PC-3 (cell line): ENCODE results near the gene CHST8. TPM values are rescaled to one million over a fixed set of nuclear protein-coding genes. Genes with fewer than 3 reads are reported as not detected.

Experiments used
- ATAC-seq: fragments of 200-7000 bp; cut with Tn5 transposase; 2 replicates; pipeline ENCODE4 v1.9.1; 2020; ENCODE audit warnings: mild to moderate bottlenecking, moderate library complexity
- BruUV-seq: library from RNA; stranded (reverse); fragments of 400-500 nt; replicated peaks from 2 replicates; lab custom pipeline; 2021; lab: Mats Ljungman, UMichigan
- CTCF ChIA-PET: fragments of 300-600 bp; sonication (Branson Sonifier 250); formaldehyde crosslinking; loops from one replicate; lab custom pipeline; 2022; ENCODE audit warnings: antibody characterized with exemption; lab: Charles Lee
- POLR2A ChIA-PET: fragments of 300-600 bp; sonication (Branson Sonifier 250); formaldehyde crosslinking; loops from one replicate; lab custom pipeline; 2022; ENCODE audit warnings: antibody characterized with exemption; ENCODE audit not compliant: unreplicated experiment; lab: Charles Lee
- DNase-seq: peaks from one replicate; pipeline ENCODE4 v3.0.0-alpha.2; 2015
- H2AFZ ChIP-seq: fragments of 300-600 bp; sonication (generic); 2 replicates; pipeline ENCODE4 v1.6.0; 2016; ENCODE audit warnings: antibody characterized with exemption, low read length
- H3F3A ChIP-seq: fragments of 300-600 bp; sonication (generic); one replicate; pipeline ENCODE4 v1.6.0; 2017; ENCODE audit warnings: antibody characterized with exemption, low read length, control low read depth, mild to moderate bottlenecking; ENCODE audit not compliant: unreplicated experiment
- H3K27ac ChIP-seq: fragments of 300-600 bp; sonication (generic); 2 replicates; pipeline ENCODE4 v1.5.1; 2016; ENCODE audit warnings: mild to moderate bottlenecking, low read length
- H3K27me3 ChIP-seq: fragments of 300-600 bp; sonication (generic); 2 replicates; pipeline ENCODE4 v1.6.1; 2016; ENCODE audit warnings: low read length, mixed read lengths
- H3K36me3 ChIP-seq: fragments of 300-600 bp; sonication (generic); 2 replicates; pipeline ENCODE4 v1.6.1; 2016; ENCODE audit warnings: low read depth, mixed run types, low read length, mixed read lengths
- H3K4me1 ChIP-seq: fragments of 300-600 bp; sonication (generic); 2 replicates; pipeline ENCODE4 v1.5.1; 2016; ENCODE audit warnings: low read length; ENCODE audit not compliant: insufficient read depth
- H3K4me2 ChIP-seq: fragments of 300-600 bp; sonication (generic); 2 replicates; pipeline ENCODE4 v1.6.0; 2016; ENCODE audit warnings: low read length
- H3K4me3 ChIP-seq: fragments of 300-600 bp; sonication (generic); 2 replicates; pipeline ENCODE4 v1.5.1; 2016; ENCODE audit warnings: mild to moderate bottlenecking, low read length, mixed read lengths
- H3K79me2 ChIP-seq: fragments of 300-600 bp; sonication (generic); 2 replicates; pipeline ENCODE4 v1.6.1; 2017; ENCODE audit warnings: low read length, mixed read lengths
- H3K9ac ChIP-seq: fragments of 300-600 bp; sonication (generic); 2 replicates; pipeline ENCODE4 v1.6.0; 2016; ENCODE audit warnings: mild to moderate bottlenecking, low read length
- H3K9me2 ChIP-seq: fragments of 300-600 bp; sonication (generic); replicated peaks from 2 replicates; pipeline ENCODE4 v1.6.1; 2016; ENCODE audit warnings: mixed run types, low read length, mixed read lengths
- H3K9me3 ChIP-seq: fragments of 300-600 bp; sonication (generic); 2 replicates; pipeline ENCODE4 v1.6.1; 2016; ENCODE audit warnings: low read length, mixed read lengths
- H4K20me1 ChIP-seq: fragments of 300-600 bp; sonication (generic); 2 replicates; pipeline ENCODE4 v1.6.1; 2016; ENCODE audit warnings: low read length, mixed read lengths
- EZH2 ChIP-seq: fragments of 300-600 bp; sonication (generic); IDR thresholded peaks from one replicate; pipeline ENCODE4 v1.6.1; 2017; ENCODE audit warnings: antibody characterized with exemption, mild to moderate bottlenecking, low read length; ENCODE audit not compliant: unreplicated experiment
- EZH2phosphoT487 ChIP-seq: fragments of 300-600 bp; sonication (generic); IDR thresholded peaks from 2 replicates; pipeline ENCODE4 v1.6.1; 2018; ENCODE audit warnings: mild to moderate bottlenecking, antibody characterized with exemption, low read length, borderline replicate concordance
- intact Hi-C: fragments of 100-400 bp; cut with micrococcal nuclease; formaldehyde crosslinking; loops from 2 replicates; pipeline ENCODE4 v1.9.0; 2023
- total RNA-seq: library from RNA; depleted of rRNA; stranded (reverse); fragments of >200 nt; gene quantifications from 2 replicates; pipeline ENCODE4 v1.2.3, GENCODE V29; 2014
- TF ChIP-seq, protein P1 (sequence below): fragments of 300-600 bp; sonication (generic); conservative IDR thresholded peaks from 2 replicates; pipeline ENCODE4 v1.5.1; 2017; ENCODE audit warnings: antibody characterized with exemption, low read depth, mild to moderate bottlenecking, low read length

CHST8 gene
- total RNA-seq, 1 experiment from 2014 or later = 0.36 TPM

GRCh38 chr19:33668968-33669367 is 47.2 kb downstream of the CHST8 start:
- Histone ChIP-seq H4K20me1 (no peaks in the 10 kb centered on the region), H3K4me3 (no peak overlapping the region), H3K27ac (no peak overlapping the region), H3K9me3 (no peaks in the 10 kb centered on the region), H3K27me3 (peaks cover 49% of the 10 kb centered on the region), H3K9ac (no peak overlapping the region), H3K4me2 (no peak overlapping the region), H3F3A (no peaks in the 10 kb centered on the region), H3K36me3 (no peaks in the 10 kb centered on the region), H3K4me1 (no peaks in the 10 kb centered on the region), H2AFZ (no peak overlapping the region), H3K79me2 (no peaks in the 10 kb centered on the region), H3K9me2 (no peaks in the 10 kb centered on the region)
- intact Hi-C loops = no loop called here
- POLR2A ChIA-PET = no interaction called here
- no peak for DNase-seq
- no peak for TF ChIP-seq EZH2phosphoT487
- TF ChIP-seq EZH2 = no peak
- TF ChIP-seq, protein P1, sequence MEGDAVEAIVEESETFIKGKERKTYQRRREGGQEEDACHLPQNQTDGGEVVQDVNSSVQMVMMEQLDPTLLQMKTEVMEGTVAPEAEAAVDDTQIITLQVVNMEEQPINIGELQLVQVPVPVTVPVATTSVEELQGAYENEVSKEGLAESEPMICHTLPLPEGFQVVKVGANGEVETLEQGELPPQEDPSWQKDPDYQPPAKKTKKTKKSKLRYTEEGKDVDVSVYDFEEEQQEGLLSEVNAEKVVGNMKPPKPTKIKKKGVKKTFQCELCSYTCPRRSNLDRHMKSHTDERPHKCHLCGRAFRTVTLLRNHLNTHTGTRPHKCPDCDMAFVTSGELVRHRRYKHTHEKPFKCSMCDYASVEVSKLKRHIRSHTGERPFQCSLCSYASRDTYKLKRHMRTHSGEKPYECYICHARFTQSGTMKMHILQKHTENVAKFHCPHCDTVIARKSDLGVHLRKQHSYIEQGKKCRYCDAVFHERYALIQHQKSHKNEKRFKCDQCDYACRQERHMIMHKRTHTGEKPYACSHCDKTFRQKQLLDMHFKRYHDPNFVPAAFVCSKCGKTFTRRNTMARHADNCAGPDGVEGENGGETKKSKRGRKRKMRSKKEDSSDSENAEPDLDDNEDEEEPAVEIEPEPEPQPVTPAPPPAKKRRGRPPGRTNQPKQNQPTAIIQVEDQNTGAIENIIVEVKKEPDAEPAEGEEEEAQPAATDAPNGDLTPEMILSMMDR = no peak
- CTCF ChIA-PET = no interaction called here
- BruUV-seq = no TSS peak
- ATAC-seq = no peak

- H3K4me2 ChIP-seq = no peak overlapping the region
- H4K20me1 ChIP-seq = no peaks in the 10 kb centered on the region
- no peaks in the 10 kb centered on the region for H3F3A ChIP-seq
- no peaks in the 10 kb centered on the region for H3K79me2 ChIP-seq
- ATAC-seq = no peak
- peaks cover 49% of the 10 kb centered on the region for H3K27me3 ChIP-seq
- no peaks in the 10 kb centered on the region for H3K9me2 ChIP-seq
- H3K4me1 ChIP-seq = no peaks in the 10 kb centered on the region
- BruUV-seq = no TSS peak
- no peak overlapping the region for H3K27ac ChIP-seq
- H3K9me3 ChIP-seq = no peaks in the 10 kb centered on the region
- no peak for DNase-seq
- H3K36me3 ChIP-seq = no peaks in the 10 kb centered on the region
- ChIA-PET POLR2A (no interaction called here), CTCF (no interaction called here)
- H3K9ac ChIP-seq = no peak overlapping the region
- intact Hi-C loops = no loop called here
- no peak overlapping the region for H3K4me3 ChIP-seq
- no peak for TF ChIP-seq EZH2
- TF ChIP-seq, protein P1 = no peak
- TF ChIP-seq EZH2phosphoT487 = no peak
- H2AFZ ChIP-seq = no peak overlapping the region
These were observed 47.6 kb downstream of the CHST8 start for GRCh38 chr19:33669376-33669775.

GRCh38 chr19:33670398-33670797 is 48.6 kb downstream of the CHST8 start:
- H3K9ac ChIP-seq = no peak overlapping the region
- BruUV-seq = no TSS peak

More at GRCh38 chr19:33670398-33670797, 48.6 kb downstream of the CHST8 start:
- TF ChIP-seq, protein P1 = no peak
- TF ChIP-seq EZH2 = no peak
- no peak for TF ChIP-seq EZH2phosphoT487
- H3K4me3 ChIP-seq = no peak overlapping the region
- no peaks in the 10 kb centered on the region for H3K4me1 ChIP-seq
- no peaks in the 10 kb centered on the region for H3F3A ChIP-seq
- no peaks in the 10 kb centered on the region for H3K36me3 ChIP-seq
- H3K4me2 ChIP-seq = no peak overlapping the region
- POLR2A ChIA-PET = no interaction called here
- H3K27ac ChIP-seq = no peak overlapping the region
- no peaks in the 10 kb centered on the region for H3K9me2 ChIP-seq
- no peaks in the 10 kb centered on the region for H3K9me3 ChIP-seq
- H4K20me1 ChIP-seq = no peaks in the 10 kb centered on the region
- no peaks in the 10 kb centered on the region for H3K79me2 ChIP-seq
- DNase-seq (no peak), ATAC-seq (no peak)
- H3K27me3 ChIP-seq = peaks cover 49% of the 10 kb centered on the region
- H2AFZ ChIP-seq = no peak overlapping the region
- CTCF ChIA-PET = no interaction called here
- intact Hi-C loops = no loop called here
